Activated naive CD4-positive, alpha-beta T cell treated with anti-CD3 and anti-CD28 coated beads, Interleukin-2, amount 50 U/mL, for 24 hours (primary cell): ENCODE measurements around the gene PLXNB1.

Source experiments
- H3K27ac Mint-ChIP-seq: one replicate; pipeline ENCODE4 v1.8.0; 2021; ENCODE audit warnings: mild to moderate bottlenecking, mixed read lengths
- H3K27me3 Mint-ChIP-seq: one replicate; pipeline ENCODE4 v1.8.0; 2021; ENCODE audit warnings: mixed read lengths
- H3K36me3 Mint-ChIP-seq: one replicate; pipeline ENCODE4 v1.8.0; 2021; ENCODE audit warnings: mixed read lengths
- H3K4me1 Mint-ChIP-seq: one replicate; pipeline ENCODE4 v1.8.0; 2021; ENCODE audit warnings: mixed read lengths
- H3K4me3 Mint-ChIP-seq: one replicate; pipeline ENCODE4 v1.8.0; 2021; ENCODE audit warnings: mild to moderate bottlenecking, mixed read lengths
- H3K9me3 Mint-ChIP-seq: one replicate; pipeline ENCODE4 v1.8.0; 2021; ENCODE audit warnings: mixed read lengths

The PLXNB1 gene

GRCh38 chr3:48428572-48429316 lies 1.1 kb downstream of the PLXNB1 start:
- H3K4me1 Mint-ChIP-seq = peaks cover 4% of the 10 kb centered on the region
- no peaks in the 10 kb centered on the region for H3K9me3 Mint-ChIP-seq
- H3K27me3 Mint-ChIP-seq = no peaks in the 10 kb centered on the region
- no peaks in the 10 kb centered on the region for H3K36me3 Mint-ChIP-seq
- H3K27ac Mint-ChIP-seq = no peak overlapping the region
- peak overlapping the region; percentile 44 for H3K4me3 Mint-ChIP-seq

GRCh38 chr3:48428088-48428571 lies 1.8 kb downstream of the PLXNB1 start:
- Mint-ChIP-seq H3K4me1 (peaks cover 4% of the 10 kb centered on the region), H3K27me3 (no peaks in the 10 kb centered on the region), H3K9me3 (no peaks in the 10 kb centered on the region), H3K27ac (no peak overlapping the region), H3K36me3 (no peaks in the 10 kb centered on the region), H3K4me3 (peak overlapping the region; percentile 44)

DNA sequence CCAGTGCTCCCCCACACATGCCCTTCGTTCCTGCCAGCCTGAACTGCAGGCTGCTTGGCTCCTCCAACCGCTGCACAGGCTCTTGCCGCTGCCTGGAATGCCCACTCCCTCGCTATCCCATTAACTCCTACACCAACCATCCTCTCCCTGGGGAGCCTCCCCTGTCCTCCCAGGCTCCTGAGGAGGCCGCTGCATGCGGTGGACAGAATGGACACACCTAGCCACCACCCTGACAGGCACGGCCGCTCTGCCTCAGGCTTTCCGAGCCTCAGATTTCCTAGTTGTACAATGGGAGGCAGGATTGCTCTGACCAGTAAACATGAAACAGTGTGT lies 2.3 kb downstream of the PLXNB1 start:
- H3K27ac Mint-ChIP-seq = no peak overlapping the region
- no peaks in the 10 kb centered on the region for H3K36me3 Mint-ChIP-seq
- H3K4me1 Mint-ChIP-seq = peaks cover 4% of the 10 kb centered on the region
- H3K9me3 Mint-ChIP-seq = no peaks in the 10 kb centered on the region
- H3K27me3 Mint-ChIP-seq = no peaks in the 10 kb centered on the region
- H3K4me3 Mint-ChIP-seq = peak overlapping the region; percentile 44

GRCh38 chr3:48426944-48427629 lies 2.8 kb downstream of the PLXNB1 start:
- H3K27me3 Mint-ChIP-seq = no peaks in the 10 kb centered on the region
- peaks cover 4% of the 10 kb centered on the region for H3K4me1 Mint-ChIP-seq
- H3K36me3 Mint-ChIP-seq = no peaks in the 10 kb centered on the region
- H3K27ac Mint-ChIP-seq = no peak overlapping the region
- H3K9me3 Mint-ChIP-seq = no peaks in the 10 kb centered on the region
- no peak overlapping the region for H3K4me3 Mint-ChIP-seq

DNA sequence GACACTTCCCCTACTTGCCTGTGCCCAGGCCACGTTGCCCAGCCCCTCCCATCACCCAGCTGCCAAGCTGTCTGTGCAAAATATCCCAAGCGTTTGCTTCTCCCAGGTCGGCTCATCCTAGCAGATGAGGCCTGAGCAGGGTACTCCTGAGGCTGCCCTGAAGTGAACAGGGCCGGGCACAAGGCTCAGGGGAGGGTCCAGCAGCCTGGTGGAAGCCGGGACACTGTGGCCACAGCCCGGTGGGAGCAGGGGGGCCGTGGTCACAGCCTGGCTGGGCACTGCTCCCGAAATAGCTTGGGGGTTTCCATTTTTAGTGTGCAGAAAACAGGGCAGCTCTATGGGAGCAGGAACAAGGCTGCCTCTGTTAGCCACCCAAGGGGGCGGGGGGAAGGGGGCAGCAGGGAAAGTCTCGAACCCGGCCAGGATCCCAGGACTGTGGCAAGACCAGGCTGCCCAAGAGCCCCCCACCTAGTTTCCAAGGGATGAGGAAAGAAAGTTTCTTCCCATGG lies 3.4 kb downstream of the PLXNB1 start:
- Mint-ChIP-seq H3K4me3 (no peak overlapping the region), H3K27me3 (no peaks in the 10 kb centered on the region), H3K9me3 (no peaks in the 10 kb centered on the region), H3K4me1 (peaks cover 4% of the 10 kb centered on the region), H3K27ac (no peak overlapping the region), H3K36me3 (no peaks in the 10 kb centered on the region)

DNA sequence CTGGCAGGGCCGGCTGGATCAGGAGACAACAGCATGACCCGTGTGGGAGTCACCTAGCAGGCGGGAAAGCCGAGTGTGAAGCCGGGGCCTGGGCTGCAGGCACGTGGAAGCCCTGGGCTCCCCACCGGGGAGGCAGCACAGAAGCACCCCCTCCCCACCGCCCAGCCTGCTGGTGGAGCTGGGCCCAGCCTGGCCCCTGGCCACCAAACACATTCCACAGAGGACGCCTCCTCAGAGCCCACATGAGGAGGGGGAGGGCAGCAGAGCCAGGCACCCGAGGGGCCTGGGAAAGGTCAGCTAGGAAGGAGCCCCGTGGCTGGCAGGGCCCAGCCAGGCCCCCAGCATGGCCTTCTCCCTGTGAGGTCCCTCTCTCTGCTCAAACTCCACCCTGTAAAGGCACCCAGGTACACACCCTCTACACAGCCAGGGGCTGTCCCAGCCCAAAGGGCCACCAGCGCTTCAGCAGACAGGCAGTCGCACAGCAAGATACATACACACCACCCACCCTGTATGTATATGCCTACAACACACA lies 4.5 kb downstream of the PLXNB1 start:
- Mint-ChIP-seq H3K9me3 (no peaks in the 10 kb centered on the region), H3K4me3 (no peak overlapping the region), H3K27me3 (no peaks in the 10 kb centered on the region), H3K4me1 (no peaks in the 10 kb centered on the region), H3K27ac (no peak overlapping the region), H3K36me3 (no peaks in the 10 kb centered on the region)

GRCh38 chr3:48423883-48424695 lies 5.8 kb downstream of the PLXNB1 start:
- H3K4me1 Mint-ChIP-seq = no peaks in the 10 kb centered on the region
- no peaks in the 10 kb centered on the region for H3K36me3 Mint-ChIP-seq
- no peak overlapping the region for H3K4me3 Mint-ChIP-seq
- H3K27me3 Mint-ChIP-seq = no peaks in the 10 kb centered on the region
- no peak overlapping the region for H3K27ac Mint-ChIP-seq
- H3K9me3 Mint-ChIP-seq = no peaks in the 10 kb centered on the region

GRCh38 chr3:48423241-48423882 lies 6.5 kb downstream of the PLXNB1 start:
- H3K27me3 Mint-ChIP-seq = no peaks in the 10 kb centered on the region
- no peak overlapping the region for H3K4me3 Mint-ChIP-seq
- H3K4me1 Mint-ChIP-seq = no peaks in the 10 kb centered on the region
- no peaks in the 10 kb centered on the region for H3K9me3 Mint-ChIP-seq
- no peak overlapping the region for H3K27ac Mint-ChIP-seq
- H3K36me3 Mint-ChIP-seq = no peaks in the 10 kb centered on the region

DNA sequence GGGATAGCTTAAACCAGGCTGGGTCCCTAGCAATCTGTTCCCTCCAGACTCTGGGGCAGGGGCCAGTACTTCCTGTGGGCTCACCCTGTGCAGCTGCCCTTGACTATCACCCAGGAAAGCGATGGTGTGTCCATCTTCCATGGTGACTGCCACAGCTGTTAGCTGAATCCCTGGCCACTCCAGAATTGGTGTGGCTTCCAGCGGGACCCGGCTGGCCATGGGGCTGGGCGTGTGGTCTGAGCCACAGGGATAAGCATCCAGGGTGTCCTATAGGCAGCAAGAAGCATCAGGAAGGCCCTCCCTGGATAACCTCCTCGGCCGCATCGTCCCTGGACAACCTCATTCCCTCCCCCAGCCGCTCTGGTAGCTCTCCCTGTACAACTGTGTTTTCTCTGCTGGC lies 7.2 kb downstream of the PLXNB1 start:
- no peaks in the 10 kb centered on the region for H3K9me3 Mint-ChIP-seq
- no peak overlapping the region for H3K4me3 Mint-ChIP-seq
- no peaks in the 10 kb centered on the region for H3K4me1 Mint-ChIP-seq
- H3K27ac Mint-ChIP-seq = no peak overlapping the region
- no peaks in the 10 kb centered on the region for H3K27me3 Mint-ChIP-seq
- H3K36me3 Mint-ChIP-seq = no peaks in the 10 kb centered on the region

GRCh38 chr3:48422272-48422671 lies 7.6 kb downstream of the PLXNB1 start:
- Mint-ChIP-seq H3K36me3 (no peaks in the 10 kb centered on the region), H3K27me3 (no peaks in the 10 kb centered on the region), H3K9me3 (no peaks in the 10 kb centered on the region), H3K4me3 (no peak overlapping the region), H3K4me1 (no peaks in the 10 kb centered on the region), H3K27ac (no peak overlapping the region)

DNA sequence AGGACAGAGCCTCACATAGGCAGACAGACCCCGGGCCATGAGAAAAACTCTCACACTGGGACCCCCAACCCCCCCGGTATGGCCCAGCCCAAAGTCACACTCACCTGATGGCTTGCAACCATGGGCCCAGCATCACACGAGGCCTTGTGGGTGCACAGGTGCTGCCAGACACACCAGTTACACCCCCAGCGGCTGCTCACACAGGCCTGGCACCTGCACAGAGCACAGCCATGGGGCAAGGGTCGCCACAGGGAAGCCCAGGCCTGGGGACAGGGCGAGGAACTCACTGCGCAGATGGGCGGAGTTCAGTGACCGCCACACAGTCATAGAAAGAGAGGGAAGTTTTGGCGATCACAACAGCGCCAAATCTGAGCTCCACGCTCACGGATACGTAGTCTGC lies 9.3 kb downstream of the PLXNB1 start:
- H3K9me3 Mint-ChIP-seq = no peaks in the 10 kb centered on the region
- no peak overlapping the region for H3K27ac Mint-ChIP-seq
- no peaks in the 10 kb centered on the region for H3K27me3 Mint-ChIP-seq
- no peak overlapping the region for H3K4me3 Mint-ChIP-seq
- no peaks in the 10 kb centered on the region for H3K4me1 Mint-ChIP-seq
- H3K36me3 Mint-ChIP-seq = no peaks in the 10 kb centered on the region

DNA sequence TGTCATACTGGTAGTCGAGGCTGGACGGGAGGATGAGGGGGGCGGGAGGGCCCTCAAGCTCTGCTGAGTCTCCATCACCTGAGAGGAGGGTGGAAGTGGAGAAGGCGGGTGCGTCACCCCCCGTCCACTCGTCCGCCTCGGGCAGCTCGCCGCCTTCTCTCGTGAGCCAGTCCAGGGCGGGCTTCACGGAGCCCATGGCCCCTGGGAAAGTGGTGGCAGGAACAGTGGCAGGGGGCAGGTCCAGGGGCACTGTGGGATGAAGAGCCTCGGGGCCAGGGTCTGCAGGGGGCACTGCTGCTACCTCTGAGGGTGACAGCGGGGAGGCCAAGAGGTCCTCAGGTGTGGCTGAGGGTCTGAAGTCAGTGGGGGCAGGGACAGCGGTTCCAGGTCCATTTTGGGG lies 10.3 kb downstream of the PLXNB1 start:
- Mint-ChIP-seq H3K4me3 (no peak overlapping the region), H3K36me3 (no peaks in the 10 kb centered on the region), H3K27ac (no peak overlapping the region), H3K9me3 (no peaks in the 10 kb centered on the region), H3K4me1 (no peaks in the 10 kb centered on the region), H3K27me3 (no peaks in the 10 kb centered on the region)

DNA sequence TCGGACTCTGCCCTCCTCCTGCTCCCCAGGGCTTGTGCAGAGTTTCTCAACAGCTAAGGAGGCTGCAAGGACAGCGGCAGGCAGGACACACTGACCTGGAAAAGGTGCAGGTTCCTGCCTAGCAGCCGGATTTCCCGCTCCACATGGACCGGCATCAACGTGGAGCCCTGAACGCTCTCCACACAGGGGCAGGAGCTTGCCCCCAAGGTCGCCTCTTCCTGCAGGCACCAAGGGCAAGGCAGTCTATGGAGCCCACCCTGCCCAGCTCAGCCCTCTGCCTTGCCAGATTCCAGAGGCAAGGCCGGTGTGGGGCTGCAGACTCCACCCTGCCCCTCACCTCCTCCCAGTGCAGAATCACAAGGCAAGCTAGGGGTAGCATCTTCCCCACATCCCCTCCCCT lies 10.7 kb downstream of the PLXNB1 start:
- no peak overlapping the region for H3K4me3 Mint-ChIP-seq
- no peaks in the 10 kb centered on the region for H3K4me1 Mint-ChIP-seq
- H3K27ac Mint-ChIP-seq = no peak overlapping the region
- H3K27me3 Mint-ChIP-seq = no peaks in the 10 kb centered on the region
- H3K9me3 Mint-ChIP-seq = no peaks in the 10 kb centered on the region
- H3K36me3 Mint-ChIP-seq = no peaks in the 10 kb centered on the region

DNA sequence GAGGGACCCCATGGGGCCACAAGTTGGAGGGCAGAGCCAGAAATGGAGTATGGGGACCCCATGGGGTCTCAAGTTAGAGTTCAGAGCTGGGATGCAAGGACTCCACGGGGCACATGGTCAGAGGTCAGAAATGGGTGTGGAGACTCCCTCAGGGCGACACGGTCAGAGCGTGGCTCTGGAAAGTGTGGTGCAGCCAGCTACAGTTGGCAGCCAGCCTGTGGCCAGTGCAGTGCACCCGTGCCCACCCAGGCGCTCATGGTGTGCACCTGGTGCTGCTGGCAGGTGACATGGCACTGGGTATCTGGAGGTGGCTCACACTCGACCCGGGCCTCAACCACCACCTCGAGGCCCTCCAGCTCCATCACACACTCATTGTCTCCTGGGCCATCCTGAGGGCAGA lies 11.2 kb downstream of the PLXNB1 start:
- H3K4me3 Mint-ChIP-seq = no peak overlapping the region
- no peaks in the 10 kb centered on the region for H3K9me3 Mint-ChIP-seq
- no peaks in the 10 kb centered on the region for H3K36me3 Mint-ChIP-seq
- no peaks in the 10 kb centered on the region for H3K27me3 Mint-ChIP-seq
- no peak overlapping the region for H3K27ac Mint-ChIP-seq
- H3K4me1 Mint-ChIP-seq = no peaks in the 10 kb centered on the region

DNA sequence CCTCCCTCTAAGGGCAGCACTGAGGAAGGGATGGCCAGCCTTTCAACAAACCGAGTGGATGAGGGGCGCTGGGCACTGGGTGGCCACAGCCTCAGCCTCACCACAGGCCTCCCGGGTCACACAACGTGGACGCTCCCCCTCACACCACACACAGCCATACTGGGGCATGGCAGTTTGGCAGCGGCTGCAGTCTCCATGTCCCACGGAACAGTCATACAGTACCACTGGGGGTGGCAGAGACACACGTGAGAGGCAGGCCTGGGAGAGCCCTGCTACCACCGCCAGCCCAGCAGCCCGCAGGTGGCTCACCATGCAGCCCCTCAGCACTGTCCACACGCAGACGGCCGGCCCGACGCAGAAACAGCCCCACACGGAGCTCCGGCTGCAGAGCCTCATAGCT lies 11.7 kb downstream of the PLXNB1 start:
- Mint-ChIP-seq H3K4me3 (no peak overlapping the region), H3K4me1 (no peaks in the 10 kb centered on the region), H3K9me3 (no peaks in the 10 kb centered on the region), H3K27me3 (no peaks in the 10 kb centered on the region), H3K36me3 (no peaks in the 10 kb centered on the region), H3K27ac (no peak overlapping the region)
